Heart right ventricle (tissue), 16 donors: ENCODE data around the gene RTCA. TPM values are rescaled to one million over a fixed set of nuclear protein-coding genes. Genes with fewer than 3 reads are reported as not detected.
A peak's percentile ranks its signal among the peaks of the same experiment; 100 is the strongest.

ENCODE experiments used
- ATAC-seq, 8 donors: fragments of 200-7000 bp; cut with Tn5 transposase; one replicate each; pipeline ENCODE4 v1.9.1; 2020; ENCODE audit warnings: mild to moderate bottlenecking in 8 of 8, moderate library complexity in 8 of 8, moderate number of reproducible peaks in 1 of 8
- DNase-seq, 2 donors: peaks; one replicate each; pipeline ENCODE4 v3.0.0-alpha.2; 2020
- H3K27ac ChIP-seq, 10 donors: fragments of 200-600 bp; sonication (generic) in 2 of 10; one replicate each; pipeline versions ENCODE4 v1.5.0 to v1.8.0; 2020 to 2022; ENCODE audit warnings: mild to moderate bottlenecking in 3 of 10
- H3K27me3 ChIP-seq, 7 donors: fragments of 200-600 bp; one replicate each; pipeline ENCODE4 v1.8.0; 2021 to 2022; ENCODE audit warnings: mild to moderate bottlenecking in 2 of 7
- H3K36me3 ChIP-seq, 9 donors: fragments of 200-600 bp; sonication (generic) in 1 of 9; one replicate each; pipeline versions ENCODE4 v1.5.0 to v1.8.0; 2020 to 2022; ENCODE audit warnings: mild to moderate bottlenecking in 2 of 9
- H3K4me1 ChIP-seq, 9 donors: fragments of 200-600 bp; sonication (generic) in 1 of 9; one replicate each; pipeline versions ENCODE4 v1.5.0 to v1.8.0; 2020 to 2022; ENCODE audit warnings: mild to moderate bottlenecking in 4 of 9
- H3K4me3 ChIP-seq, 10 donors: fragments of 200-600 bp; sonication (generic) in 2 of 10; one replicate each; pipeline versions ENCODE4 v1.5.0 to v1.8.0; 2020 to 2022; ENCODE audit warnings: mild to moderate bottlenecking in 7 of 10, moderate library complexity in 2 of 10
- H3K9me3 ChIP-seq, 11 donors: fragments of 200-600 bp in 10 of 11; sonication (generic) in 2 of 11; one replicate each; pipeline versions ENCODE4 v1.5.0 to v1.8.0; 2013 to 2022; ENCODE audit warnings: mild to moderate bottlenecking in 2 of 11, control low read depth in 1 of 11, moderate library complexity in 1 of 11
- WGBS, 2 donors: extraction: QIAGEN DNeasy Blood & Tissue Kit; methylation state at CpG; one replicate each; pipeline ENCODE4 v1.1.7; 2013; ENCODE audit warnings: inconsistent platforms in 1 of 2; 5-methylcytosine and 5-hydroxymethylcytosine counted together
- intact Hi-C, 10 donors: fragments of 100-400 bp; cut with DNase I; formaldehyde crosslinking; loops; one replicate each; pipeline versions ENCODE4 v1.11.1 to v1.14.2; 2022
- long read RNA-seq, 3 donors: library from polyadenylated mRNA; unstranded; transcript quantifications; one replicate each; pipeline ENCODE4 v2.0.0, GENCODE V29; 2020 to 2021
- polyA plus RNA-seq, 2 donors: library from polyadenylated mRNA; stranded (reverse); fragments of 200-250 nt; gene quantifications; one replicate each; pipeline ENCODE4 v1.2.3, GENCODE V29; 2013
- total RNA-seq, 10 donors: library from RNA; stranded (reverse); fragmentation: NEBNext Ultra II Directional in 3 of 10; extraction: Animal tissue kit (Norgen Biotek cat#: 25700) in 3 of 10; gene quantifications; one replicate each; pipeline versions ENCODE4 v1.2.1 to v1.2.4, GENCODE V29; 2021 to 2023
- TF ChIP-seq, protein P1 (sequence below), 9 donors: fragments of 200-600 bp; sonication (generic) in 2 of 9; IDR thresholded peaks; one replicate each; pipeline versions ENCODE4 v1.5.0 to v1.8.0; 2021 to 2022; ENCODE audit warnings: antibody characterized with exemption in 9 of 9, mild to moderate bottlenecking in 5 of 9, moderate library complexity in 1 of 9
- donor health status: Arrhythmogenic right ventricular cardiomyopathy.
- donor health status: ischemic (EF 13 %, LVEDD 7.1; RV severe dilation, severe dysfunction).
- donor health status: healthy with polysubstance abuse.
- donor health status: DM: no; HTN: yes; CAD: no.
- donor health status: DM: no; HTN: no; CAD: no.
- donor health status: ischemic (EF 25% LVEDD 6.9; RV normal size, moderate dysfunction).
- donor health status: ischemic (EF 25% LVEDD 5.7; RV mildly dilated, moderate dysfunction).
- donor health status: healthy.
- donor health status: DM: yes; HTN: yes; CAD: no.
- donor health status: Ischemic cardiomyopathy.
- donor health status: ischemic (EF 35%, LVEDD 5.7; RV mildly dilated, moderate dysfunction).
- donor health status: nonischemic (EF 11% LVEDD 7.7; RV severe dilation, severe dysfunction).
- donor health status: DM: yes; HTN: yes; CAD: no.
- donor health status: PGD.
- donor health status: ischemic (EF 29% LVEDD 5.4; RV normal size, mild dysfunction).
- donor health status: nonischemic (EF 23%, LVEDD 6.1; RV moderate dilation, normal function).

Gene RTCA
- total RNA-seq: 10 to 100 TPM; 30.1 to 44.8 (median 36.9) TPM
- 10 to 100 TPM; 17.1 to 30.2 TPM for polyA plus RNA-seq
- long read RNA-seq, donor 1, transcript RTCA-203 (11 exons, 2,535 nt): major isoform, 44 of 53 reads
- long read RNA-seq, donor 1, partial matches to known transcripts: 1 of 53 reads
- long read RNA-seq, donor 1, other reads (novel, unspliced or antisense): 4 of 53 reads
- long read RNA-seq, donor 2, transcript RTCA-203 (11 exons, 2,535 nt): major isoform, 54 of 66 reads
- long read RNA-seq, donor 2, partial matches to known transcripts: 3 of 66 reads
- long read RNA-seq, donor 2, other reads (novel, unspliced or antisense): 7 of 66 reads
- long read RNA-seq, donor 3, transcript RTCA-203 (11 exons, 2,535 nt): major isoform, 142 of 169 reads
- long read RNA-seq, donor 3, partial matches to known transcripts: 2 of 169 reads
- long read RNA-seq, donor 3, other reads (novel, unspliced or antisense): 22 of 169 reads

DNA sequence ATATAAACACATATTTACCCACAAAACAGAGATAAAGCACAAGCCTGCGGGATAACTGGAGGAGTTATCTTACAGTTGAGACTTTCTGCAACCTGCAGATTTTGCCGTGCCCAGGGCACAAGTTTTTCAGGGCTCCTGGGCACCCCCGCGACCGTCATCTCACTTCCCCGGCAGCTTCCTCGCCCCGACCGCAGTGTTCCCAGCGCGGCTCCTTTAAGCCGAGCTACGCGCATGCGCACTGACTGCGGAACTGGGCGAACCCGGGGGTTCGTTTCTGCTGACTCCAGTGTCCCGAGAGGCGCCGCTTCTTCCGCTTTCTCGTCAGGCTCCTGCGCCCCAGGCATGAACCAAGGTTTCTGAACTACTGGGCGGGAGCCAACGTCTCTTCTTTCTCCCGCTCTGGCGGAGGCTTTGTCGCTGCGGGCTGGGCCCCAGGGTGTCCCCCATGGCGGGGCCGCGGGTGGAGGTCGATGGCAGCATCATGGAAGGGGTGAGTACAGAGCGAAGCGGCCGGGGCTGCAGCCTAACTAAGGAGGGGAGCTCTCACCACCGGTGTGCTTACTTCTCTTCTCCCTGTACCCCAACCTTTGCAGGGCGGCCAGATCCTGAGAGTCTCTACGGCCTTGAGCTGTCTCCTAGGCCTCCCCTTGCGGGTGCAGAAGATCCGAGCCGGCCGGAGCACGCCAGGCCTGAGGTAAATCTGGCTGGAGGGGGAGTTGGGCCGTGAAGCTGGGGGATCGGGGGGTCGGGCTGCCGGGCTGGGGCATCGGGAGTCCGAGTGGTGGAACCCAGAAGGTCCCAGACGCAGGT lies at the start of gene RTCA:
Gene RTCA, plus strand, starts transcription at position 286 of the 810 bp plus-strand sequence. Its CDS starts 160 bp downstream, at position 446.
- TF ChIP-seq, protein P1, sequence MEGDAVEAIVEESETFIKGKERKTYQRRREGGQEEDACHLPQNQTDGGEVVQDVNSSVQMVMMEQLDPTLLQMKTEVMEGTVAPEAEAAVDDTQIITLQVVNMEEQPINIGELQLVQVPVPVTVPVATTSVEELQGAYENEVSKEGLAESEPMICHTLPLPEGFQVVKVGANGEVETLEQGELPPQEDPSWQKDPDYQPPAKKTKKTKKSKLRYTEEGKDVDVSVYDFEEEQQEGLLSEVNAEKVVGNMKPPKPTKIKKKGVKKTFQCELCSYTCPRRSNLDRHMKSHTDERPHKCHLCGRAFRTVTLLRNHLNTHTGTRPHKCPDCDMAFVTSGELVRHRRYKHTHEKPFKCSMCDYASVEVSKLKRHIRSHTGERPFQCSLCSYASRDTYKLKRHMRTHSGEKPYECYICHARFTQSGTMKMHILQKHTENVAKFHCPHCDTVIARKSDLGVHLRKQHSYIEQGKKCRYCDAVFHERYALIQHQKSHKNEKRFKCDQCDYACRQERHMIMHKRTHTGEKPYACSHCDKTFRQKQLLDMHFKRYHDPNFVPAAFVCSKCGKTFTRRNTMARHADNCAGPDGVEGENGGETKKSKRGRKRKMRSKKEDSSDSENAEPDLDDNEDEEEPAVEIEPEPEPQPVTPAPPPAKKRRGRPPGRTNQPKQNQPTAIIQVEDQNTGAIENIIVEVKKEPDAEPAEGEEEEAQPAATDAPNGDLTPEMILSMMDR (IDR thresholded peaks at IDR 0.05): no peak
- intact Hi-C loops: loop anchor here in 5 of 10 donors (1.0 to 10.0 kb wide), 8 partner anchors 15 to 189 kb away; partner anchors contain the start of genes CDC14A (in 3 of the 5), SASS6 (in 2 of the 5) and TRMT13 (in 2 of the 5)
- ATAC-seq (peak; percentile 99 to 100 (median 100)), DNase-seq (peak; percentile 96 to 98)
- Histone ChIP-seq H3K27me3 (no peaks in the 10 kb centered on the region), H3K9me3 (peaks cover 0 to 10% (median 0%) of the 10 kb centered on the region in 11 donors), H3K4me1 (peaks cover 4 to 42% (median 35%) of the 10 kb centered on the region in 9 donors), H3K4me3 (peak within 1 kb of the TSS; percentile 59 to 99 (median 96)), H3K36me3 (peaks cover 0 to 40% (median 19%) of the 10 kb centered on the region in 9 donors), H3K27ac (peak within 1 kb of the TSS in 9 of 10 donors; percentile 79 to 97 (median 88))
- 0 to 1% methylated on average over 47 to 53 of the region's 53 CpGs for WGBS, 2 donors

DNA sequence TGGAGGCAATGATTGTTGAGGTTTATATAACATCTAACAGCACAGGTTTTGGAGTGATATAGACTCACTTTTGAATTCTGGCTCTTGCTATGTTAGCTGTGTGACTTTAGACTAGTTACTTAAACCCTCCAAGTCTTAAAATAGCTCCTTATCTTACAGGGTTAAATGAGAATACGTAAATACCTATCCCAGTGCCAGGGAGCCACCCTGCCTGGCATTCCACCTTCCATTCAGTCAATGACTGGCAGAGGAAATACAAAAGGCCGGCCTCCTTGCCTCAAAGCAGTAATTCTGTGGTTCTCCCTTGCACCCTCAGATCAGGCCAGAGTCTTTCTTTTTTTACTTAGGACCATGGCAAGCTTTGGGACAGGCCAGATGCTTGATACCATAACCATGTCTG lies 48.2 kb upstream of the RTCA start:
- H3K4me1 ChIP-seq: peaks cover 0 to 11% (median 4%) of the 10 kb centered on the region in 9 donors
- H3K27ac ChIP-seq: peak overlapping the region in 8 of 10 donors; percentile 13 to 70 (median 56)
- peak; percentile 75 to 97 (median 92) for ATAC-seq
- TF ChIP-seq, protein P1 (IDR thresholded peaks at IDR 0.05): no peak
- no peaks in the 10 kb centered on the region for H3K9me3 ChIP-seq
- 45 to 53% methylated on average over 2 of the region's 2 CpGs for WGBS, 2 donors
- DNase-seq: peak; percentile 40 to 42
- peaks cover 0 to 80% (median 14%) of the 10 kb centered on the region in 9 donors for H3K36me3 ChIP-seq
- intact Hi-C loops: loop anchor here in 1 of 10 donors (10.0 kb wide), 1 partner anchor 57 kb away; no protein-coding TSS in a partner anchor
- no peak overlapping the region for H3K4me3 ChIP-seq
- no peaks in the 10 kb centered on the region for H3K27me3 ChIP-seq

DNA sequence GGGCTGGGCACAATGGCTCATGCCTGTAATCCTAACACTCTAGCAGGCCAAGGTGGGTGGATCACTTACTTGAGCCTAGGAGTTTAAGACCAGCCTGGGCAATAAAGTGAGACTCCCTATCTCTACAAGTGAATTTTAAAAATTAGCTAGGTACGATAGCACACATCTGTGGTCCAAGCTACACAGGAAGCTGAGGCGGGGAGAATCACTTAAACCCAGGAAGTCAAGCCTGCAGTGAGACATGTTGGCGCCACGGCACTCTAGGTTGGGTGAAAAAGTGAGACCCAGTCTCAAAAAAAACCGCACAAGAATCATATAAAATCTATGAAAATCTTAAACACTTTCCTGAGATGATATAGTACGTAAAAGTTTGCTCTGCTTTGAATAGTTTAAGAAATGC lies 46.6 kb upstream of the RTCA start:
- Histone ChIP-seq H3K27ac (no peak overlapping the region), H3K4me1 (peaks cover 0 to 13% (median 4%) of the 10 kb centered on the region in 9 donors), H3K4me3 (no peak overlapping the region), H3K36me3 (peaks cover 0 to 69% (median 13%) of the 10 kb centered on the region in 9 donors), H3K9me3 (no peaks in the 10 kb centered on the region), H3K27me3 (no peaks in the 10 kb centered on the region)
- intact Hi-C loops: loop anchor here in 1 of 10 donors (10.0 kb wide), 1 partner anchor 55 kb away; no protein-coding TSS in a partner anchor
- ATAC-seq (no peak), DNase-seq (no peak)
- 78 to 80% methylated on average over 6 of the region's 6 CpGs for WGBS, 2 donors
- TF ChIP-seq, protein P1 (IDR thresholded peaks at IDR 0.05): no peak

DNA sequence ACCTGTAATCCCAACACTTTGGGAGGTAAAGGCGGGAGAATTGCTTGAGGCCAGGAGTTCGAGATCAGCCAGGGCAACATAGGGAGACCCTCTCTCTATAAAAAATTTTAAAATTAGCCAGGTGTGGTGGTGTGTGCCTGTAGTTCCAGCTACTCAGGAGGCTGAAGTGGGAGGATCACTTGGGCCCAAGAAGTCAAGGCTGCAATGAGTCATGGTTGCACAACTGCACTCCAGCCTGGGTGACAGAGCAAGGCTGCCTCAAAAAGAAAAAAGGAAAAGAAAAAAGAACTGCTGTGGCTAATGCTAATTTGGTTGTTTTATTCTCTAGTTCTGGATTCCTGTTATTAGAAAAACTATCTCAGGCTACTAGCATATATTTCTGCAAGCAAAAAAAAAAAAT lies 46.1 kb upstream of the RTCA start:
- intact Hi-C loops: loop anchor here in 1 of 10 donors (10.0 kb wide), 1 partner anchor 55 kb away; no protein-coding TSS in a partner anchor
- DNase-seq (no peak), ATAC-seq (no peak)
- H3K4me3 ChIP-seq: no peak overlapping the region
- H3K4me1 ChIP-seq: peaks cover 0 to 13% (median 4%) of the 10 kb centered on the region in 9 donors
- peaks cover 0 to 65% (median 13%) of the 10 kb centered on the region in 9 donors for H3K36me3 ChIP-seq
- H3K9me3 ChIP-seq: no peaks in the 10 kb centered on the region
- TF ChIP-seq, protein P1 (IDR thresholded peaks at IDR 0.05): no peak
- no peaks in the 10 kb centered on the region for H3K27me3 ChIP-seq
- 98 to 100% methylated on average over 2 of the region's 2 CpGs for WGBS, 2 donors
- H3K27ac ChIP-seq: no peak overlapping the region
